Coronary artery (tissue), 2 donors: ENCODE measurements around the gene BRINP1.

Experiments used
- DNase-seq: peaks from one replicate; pipeline ENCODE4 v3.0.0-alpha.2; 2017; ENCODE audit warnings: low spot score
- H3K27ac ChIP-seq, 2 donors: fragments of 200-600 bp; sonication (generic); one replicate each; pipeline ENCODE4 v1.5.1; 2016 to 2019
- H3K4me3 ChIP-seq: fragments of 200-600 bp; sonication (generic); 2 replicates; pipeline ENCODE4 v1.5.1; 2016; ENCODE audit warnings: mild to moderate bottlenecking, moderate library complexity
- TF ChIP-seq, protein P1 (sequence below): fragments of 200-600 bp; sonication (generic); IDR thresholded peaks from one replicate; pipeline ENCODE4 v1.5.1; 2019; ENCODE audit warnings: antibody characterized with exemption

Gene BRINP1

DNA sequence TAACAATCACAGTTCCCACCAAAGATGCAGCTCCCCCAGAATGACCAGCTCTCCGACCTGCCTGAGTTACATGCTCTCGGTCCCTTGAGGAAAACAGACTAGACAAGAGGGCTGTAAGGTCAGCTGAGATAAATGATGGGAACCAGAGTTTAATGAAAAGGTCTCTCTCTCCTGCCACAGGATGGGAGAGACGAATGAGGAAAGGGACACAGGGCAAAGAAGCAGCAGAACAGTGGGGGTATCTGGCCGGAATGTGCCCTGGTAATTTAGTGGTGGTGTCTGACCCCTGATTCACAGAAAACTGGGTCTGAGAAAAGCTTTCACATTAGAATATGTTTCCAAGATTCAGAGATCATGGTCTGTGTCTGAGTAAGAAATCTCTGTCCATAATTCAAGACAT, 118.5 kb downstream of the BRINP1 start:
- Histone ChIP-seq H3K4me3 (no peak overlapping the region), H3K27ac (no peak overlapping the region)
- no peak for DNase-seq
- TF ChIP-seq, protein P1, sequence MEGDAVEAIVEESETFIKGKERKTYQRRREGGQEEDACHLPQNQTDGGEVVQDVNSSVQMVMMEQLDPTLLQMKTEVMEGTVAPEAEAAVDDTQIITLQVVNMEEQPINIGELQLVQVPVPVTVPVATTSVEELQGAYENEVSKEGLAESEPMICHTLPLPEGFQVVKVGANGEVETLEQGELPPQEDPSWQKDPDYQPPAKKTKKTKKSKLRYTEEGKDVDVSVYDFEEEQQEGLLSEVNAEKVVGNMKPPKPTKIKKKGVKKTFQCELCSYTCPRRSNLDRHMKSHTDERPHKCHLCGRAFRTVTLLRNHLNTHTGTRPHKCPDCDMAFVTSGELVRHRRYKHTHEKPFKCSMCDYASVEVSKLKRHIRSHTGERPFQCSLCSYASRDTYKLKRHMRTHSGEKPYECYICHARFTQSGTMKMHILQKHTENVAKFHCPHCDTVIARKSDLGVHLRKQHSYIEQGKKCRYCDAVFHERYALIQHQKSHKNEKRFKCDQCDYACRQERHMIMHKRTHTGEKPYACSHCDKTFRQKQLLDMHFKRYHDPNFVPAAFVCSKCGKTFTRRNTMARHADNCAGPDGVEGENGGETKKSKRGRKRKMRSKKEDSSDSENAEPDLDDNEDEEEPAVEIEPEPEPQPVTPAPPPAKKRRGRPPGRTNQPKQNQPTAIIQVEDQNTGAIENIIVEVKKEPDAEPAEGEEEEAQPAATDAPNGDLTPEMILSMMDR: no peak

DNA sequence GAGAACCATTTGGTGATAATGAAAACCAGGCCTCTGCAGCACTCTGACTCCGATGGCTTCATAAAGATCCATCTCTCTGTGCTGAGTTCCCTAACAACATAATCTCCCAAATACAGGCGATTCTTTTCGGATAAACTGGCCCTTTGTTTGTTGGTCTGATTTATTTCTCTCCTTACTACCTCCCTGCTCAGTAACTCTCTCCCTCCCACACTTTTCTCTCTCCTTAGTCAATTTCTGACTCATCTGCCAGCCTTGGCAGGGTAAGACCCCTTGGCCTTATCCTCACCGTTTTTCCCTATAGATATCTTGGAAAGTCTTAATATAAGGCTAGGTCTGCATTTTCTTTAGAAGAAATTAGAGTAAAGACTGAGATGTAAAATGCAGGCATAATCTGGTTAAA, 128.7 kb downstream of the BRINP1 start:
- no peak for DNase-seq
- Histone ChIP-seq H3K27ac (no peak overlapping the region), H3K4me3 (no peak overlapping the region)
- TF ChIP-seq, protein P1: no peak

DNA sequence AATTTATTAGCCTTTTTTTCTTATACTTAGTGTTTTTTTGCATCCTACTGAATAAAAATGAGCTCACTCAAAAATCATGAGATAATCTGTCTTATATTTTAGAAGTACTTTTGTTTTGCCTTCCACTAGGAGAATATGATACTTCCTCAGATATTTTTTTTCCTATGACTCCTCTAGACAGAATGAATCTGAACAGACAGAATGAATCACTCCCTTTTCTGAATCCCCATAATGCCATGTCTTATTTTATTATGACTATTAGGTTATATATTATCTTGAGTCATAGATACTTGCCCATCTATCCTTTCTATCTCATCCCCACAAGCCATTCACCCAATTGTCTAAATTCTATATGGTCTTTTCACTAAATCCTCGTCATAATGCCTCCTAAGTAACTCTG, 134.6 kb downstream of the BRINP1 start:
- Histone ChIP-seq H3K27ac (no peak overlapping the region), H3K4me3 (no peak overlapping the region)
- TF ChIP-seq, protein P1: no peak
- DNase-seq: no peak

DNA sequence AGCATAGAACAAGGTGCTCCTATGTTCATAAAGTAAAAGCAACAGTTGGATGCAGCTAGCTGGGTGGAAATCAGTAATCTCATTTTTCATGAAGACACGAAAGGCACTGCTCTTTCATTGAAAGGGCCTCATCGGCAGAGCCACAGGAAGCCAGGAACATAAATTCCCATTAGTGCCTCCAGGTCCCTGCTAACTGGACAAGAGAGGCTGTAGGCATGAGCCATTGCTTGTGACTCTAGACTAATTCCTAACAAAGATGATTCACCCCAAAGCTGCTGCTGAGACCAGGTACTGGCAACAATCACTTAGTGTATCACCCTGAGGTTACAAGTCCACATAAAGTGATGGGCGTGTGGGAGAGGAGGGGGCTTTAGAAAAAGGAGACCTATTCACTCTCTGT, 141.8 kb downstream of the BRINP1 start:
- H3K4me3 ChIP-seq: no peak overlapping the region
- TF ChIP-seq, protein P1: no peak
- DNase-seq: no peak
- H3K27ac ChIP-seq: no peak overlapping the region

DNA sequence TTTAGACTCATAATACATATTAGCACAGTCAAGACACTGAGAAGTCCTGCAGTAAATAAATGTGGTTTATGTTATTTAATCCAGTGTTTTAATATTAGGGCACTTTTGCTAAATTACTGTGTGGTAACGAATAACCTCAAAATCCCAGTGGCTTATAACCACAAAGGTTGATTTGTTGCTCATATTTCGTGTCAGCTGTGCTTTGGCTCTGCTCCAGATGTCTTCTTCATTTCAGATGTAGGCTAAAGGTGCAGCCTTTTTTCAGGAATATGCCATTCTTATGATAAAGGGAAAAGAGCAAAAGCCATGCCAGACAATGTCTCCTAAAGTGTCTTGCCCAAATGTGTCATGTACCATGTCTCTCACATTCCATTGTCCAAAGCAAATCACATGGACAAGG, 144.8 kb downstream of the BRINP1 start:
- DNase-seq: no peak
- H3K27ac ChIP-seq: no peak overlapping the region
- TF ChIP-seq, protein P1: no peak

DNA sequence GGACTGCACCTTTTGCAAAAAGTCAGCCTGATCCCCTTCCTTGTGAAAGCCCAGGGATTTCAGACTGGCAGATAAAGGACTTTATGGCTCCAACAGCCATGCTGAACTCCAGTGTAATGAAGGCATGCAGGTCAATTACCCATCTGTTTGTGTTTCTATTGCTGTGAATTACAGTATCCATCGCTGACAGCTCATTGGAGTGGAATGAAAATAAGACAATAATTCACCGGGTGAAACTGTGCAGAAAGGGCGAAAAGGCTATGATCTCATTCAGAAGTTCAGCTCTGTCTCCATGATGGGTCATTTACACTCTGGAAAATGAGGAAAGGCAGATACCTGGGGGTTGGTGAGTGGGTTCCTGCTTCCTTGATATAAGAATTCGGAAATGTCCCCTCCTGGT, 148.0 kb downstream of the BRINP1 start:
- no peak for DNase-seq

More for the DNA sequence above, 144.8 kb downstream of the BRINP1 start:
- H3K4me3 ChIP-seq: no peak overlapping the region

DNA sequence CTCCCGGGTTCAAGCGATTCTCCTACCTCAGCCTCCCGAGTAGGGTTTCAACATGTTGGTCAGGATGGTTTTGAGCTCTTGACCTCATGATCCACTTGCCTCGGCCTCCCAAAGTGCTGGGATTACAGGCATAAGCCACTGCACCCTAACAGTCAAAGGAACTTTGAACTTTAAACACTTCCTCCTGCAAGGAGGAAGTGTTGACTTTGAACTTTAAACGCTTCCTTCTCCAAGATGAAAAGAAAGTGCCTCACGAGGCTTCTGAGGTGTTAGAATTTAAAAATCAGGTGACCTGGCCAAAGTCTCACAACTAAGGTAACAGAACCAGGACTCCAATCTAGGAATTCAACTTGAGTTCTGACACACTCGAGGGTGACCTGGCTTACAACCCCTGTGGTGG, 150.9 kb downstream of the BRINP1 start:
- no peak for DNase-seq
- TF ChIP-seq, protein P1: no peak
- Histone ChIP-seq H3K4me3 (no peak overlapping the region), H3K27ac (no peak overlapping the region)

More for the DNA sequence above, 148.0 kb downstream of the BRINP1 start:
- TF ChIP-seq, protein P1: no peak
- no peak overlapping the region for H3K27ac ChIP-seq
- no peak overlapping the region for H3K4me3 ChIP-seq
